Stimulated activated CD4-positive, alpha-beta T cell treated with anti-CD3 and anti-CD28 coated beads, Interleukin-1b, Interleukin-23, amount 100 ng/mL, for 24 hours (primary cell): ENCODE data around the gene RTN1.

ENCODE experiments used
- DNase-seq, 4 experiments: peaks; one replicate each; pipeline ENCODE4 v3.0.0-alpha.2; 2020; ENCODE audit warnings: low read depth in 4 of 4, low spot score in 1 of 4

Gene RTN1

DNA sequence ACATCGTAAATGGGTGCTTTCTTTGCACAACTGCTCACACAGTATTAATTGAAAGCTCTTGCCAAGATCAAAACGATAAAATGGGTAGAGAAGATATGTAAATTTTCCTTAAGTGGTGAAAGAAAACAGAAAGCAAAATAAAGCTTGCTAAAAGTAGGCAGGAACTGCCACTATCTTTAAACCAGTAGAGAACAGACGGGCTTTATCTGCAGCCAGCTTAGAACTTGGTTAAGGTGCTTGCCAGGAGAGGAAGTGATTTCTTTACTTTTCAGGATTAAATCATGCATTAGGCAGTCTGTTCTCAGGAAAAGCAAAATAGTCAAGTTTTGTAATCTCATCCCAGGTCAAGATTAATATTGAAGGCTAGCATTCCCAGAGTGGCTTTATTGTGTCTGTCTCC, 237.1 kb downstream of the RTN1 start:
- no peak for DNase-seq

DNA sequence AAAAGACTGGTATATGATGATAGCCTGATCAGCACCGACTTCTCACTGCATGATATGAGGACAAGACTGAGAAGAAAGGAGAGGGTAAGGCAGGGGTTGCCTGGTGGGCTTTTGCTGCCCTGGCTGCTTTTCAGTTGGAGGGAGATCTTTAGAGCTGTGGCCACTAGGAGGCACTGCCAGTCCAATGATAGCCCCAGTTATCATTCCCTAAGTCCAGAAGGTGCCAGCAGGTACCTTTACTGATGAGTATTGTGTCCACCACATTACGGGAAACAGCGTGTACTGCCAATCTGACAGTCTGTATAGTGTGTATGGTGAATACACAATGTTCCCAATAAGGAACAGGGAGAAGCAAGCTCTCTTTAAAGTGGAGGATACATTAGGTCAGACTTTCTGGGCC, 238.2 kb downstream of the RTN1 start:
- DNase-seq: peak in 1 of 4 experiments; percentile 7

DNA sequence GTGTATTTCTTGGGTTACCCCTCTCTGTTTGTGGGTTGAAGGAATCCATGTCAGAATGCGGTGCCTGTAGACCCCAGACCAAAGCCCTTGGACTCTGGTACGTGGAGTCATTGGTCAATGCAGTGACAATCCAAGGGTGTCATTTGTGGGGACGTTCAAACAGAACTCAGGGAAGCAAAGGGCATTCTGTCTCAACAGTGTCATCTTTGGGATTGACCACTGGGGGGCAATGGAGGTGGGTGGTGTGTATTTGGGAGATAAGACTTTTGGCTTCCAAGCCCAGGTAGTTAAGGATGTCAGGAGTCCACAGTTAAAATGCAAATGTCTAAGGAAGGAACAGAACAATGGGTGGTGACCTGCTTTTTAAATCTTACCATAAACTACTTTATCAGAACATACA, 239.3 kb downstream of the RTN1 start:
- no peak for DNase-seq

- no peak for DNase-seq
Observed at GRCh38 chr14:59630288-59630963, 240.2 kb downstream of the RTN1 start.

DNA sequence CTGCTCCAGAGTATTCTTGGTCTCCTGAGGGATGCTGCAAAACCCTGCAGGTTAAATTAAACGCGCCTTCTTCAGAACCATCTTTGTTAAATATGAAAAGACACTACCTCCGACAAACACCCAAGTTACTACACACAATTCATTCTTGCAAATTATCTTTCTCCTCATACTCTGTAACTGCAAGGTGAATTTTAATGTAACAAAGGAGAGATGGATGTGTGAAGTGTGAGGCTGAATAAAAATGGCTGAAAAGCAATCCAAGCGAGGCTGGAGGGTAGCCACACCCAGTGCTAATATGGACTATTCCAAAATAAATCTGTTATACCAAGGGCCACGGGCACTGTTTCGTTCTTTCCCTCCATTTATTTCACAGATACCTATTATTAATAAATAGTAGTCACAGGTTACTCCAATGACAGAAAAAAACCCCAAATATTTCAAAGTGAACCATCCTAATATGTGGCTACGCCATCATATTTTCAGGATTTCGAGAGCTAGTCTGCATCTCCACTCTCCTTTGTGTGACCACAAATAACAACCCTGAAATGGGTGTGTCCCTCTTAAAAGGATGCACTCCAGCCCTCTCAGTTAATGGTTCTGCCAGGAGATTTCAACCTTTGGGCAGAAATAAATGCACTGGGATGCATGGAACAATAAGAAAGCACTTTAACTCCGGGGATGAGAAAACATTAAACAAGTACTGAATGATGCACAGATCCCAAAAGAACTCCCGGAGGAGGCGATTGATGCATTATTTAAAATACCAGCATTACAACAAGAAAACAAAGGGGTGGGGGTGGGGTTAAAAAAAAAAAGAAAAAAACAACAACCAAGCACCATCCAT, 240.9 kb downstream of the RTN1 start:
- no peak for DNase-seq

DNA sequence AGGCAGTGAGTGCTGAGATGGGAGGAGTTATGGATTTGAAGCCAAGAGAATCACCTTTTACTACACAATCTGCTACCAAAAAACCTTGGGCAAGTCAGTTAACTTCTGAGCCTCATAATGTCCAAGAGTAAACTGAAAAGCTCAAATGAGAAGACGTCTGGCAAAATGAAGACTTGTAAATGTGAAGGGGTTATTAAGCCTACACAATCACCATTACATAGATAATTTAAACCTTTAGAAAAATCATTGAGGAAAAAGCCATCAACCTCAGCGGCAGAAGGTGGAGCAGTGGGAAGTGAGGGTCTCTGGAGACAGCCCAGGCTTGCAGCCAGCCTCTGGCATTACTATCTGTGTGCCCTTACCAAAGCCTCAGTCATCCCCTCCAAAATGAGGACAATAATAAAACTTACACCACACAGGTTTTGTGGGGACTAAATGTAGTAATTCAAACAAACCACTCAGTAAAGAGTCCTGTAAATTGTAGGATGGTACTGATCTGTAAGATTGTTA, 243.5 kb downstream of the RTN1 start:
- no peak for DNase-seq

DNA sequence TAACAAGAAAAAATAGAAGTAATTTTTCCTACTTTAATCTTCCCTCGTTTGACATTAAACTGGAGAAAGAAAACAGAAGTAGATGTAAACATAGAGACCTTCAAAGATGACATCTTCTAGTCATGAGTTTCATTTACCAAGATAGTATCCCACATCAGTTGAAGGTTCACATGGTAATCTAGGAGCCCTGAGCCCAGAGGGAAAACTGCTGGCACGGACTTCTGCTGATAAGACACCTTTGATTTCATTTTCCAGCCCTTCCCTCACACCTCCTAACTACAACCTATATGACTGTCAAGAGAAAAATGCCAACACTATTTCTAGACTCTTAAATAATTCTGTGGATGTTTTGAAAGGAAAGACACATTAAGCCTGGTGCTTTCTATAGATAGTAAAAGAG, 247.9 kb downstream of the RTN1 start:
- DNase-seq: no peak

GRCh38 chr14:59619061-59619460, 251.5 kb downstream of the RTN1 start:
- no peak for DNase-seq

GRCh38 chr14:59601056-59601455, 269.5 kb downstream of the RTN1 start:
- DNase-seq: no peak

DNA sequence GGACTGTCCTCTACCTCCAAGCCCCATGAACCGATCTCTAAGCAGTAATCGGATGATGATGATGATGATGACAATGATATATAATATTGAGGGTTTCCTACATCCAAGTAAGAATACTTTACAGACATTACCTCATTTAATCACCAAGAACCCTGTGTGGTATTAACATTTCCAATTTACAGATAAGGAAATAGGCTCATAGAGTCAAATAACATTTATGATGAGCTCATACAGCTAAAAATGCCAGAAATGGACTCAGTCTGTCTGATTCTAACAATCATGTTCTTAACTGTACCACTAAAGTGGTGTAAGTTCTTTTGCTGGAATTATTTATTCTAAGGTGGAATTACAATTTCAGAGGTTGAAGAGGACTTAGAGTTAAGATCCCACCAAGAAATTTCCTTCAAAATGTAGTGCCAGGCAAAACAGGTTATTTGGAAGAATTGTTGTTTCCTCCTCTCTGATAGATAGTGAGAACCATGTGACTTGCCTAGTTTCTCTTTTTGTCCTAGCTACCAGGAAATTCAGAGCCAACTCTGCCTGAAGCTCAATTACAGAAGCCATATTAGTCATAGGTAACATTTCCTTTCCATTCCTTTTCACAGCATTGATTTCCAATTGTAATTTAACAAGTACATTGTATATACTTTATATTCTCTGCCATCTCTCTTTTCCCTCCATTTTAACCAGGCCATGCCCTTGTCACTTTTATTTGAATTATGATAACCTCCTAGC, 270.2 kb downstream of the RTN1 start:
- no peak for DNase-seq

DNA sequence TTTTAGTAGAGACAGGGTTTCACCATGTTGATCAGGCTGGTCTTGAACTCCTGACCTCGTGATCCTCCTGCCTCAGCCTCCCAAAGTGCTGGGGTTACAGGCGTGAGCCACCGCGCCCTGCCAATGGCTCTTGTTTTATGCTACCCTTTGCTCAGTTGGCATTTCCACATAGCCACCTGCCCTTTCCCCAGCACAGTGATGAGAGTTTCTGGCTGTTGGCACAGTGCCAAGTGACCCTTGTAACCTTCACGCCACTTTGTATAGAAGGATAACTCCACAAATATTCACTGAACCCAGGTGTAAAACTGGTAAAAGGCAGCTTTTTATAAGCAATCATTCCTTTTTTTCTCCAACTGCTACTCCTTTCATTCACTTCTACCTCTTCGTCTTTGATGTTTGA, 275.5 kb downstream of the RTN1 start:
- DNase-seq: no peak

DNA sequence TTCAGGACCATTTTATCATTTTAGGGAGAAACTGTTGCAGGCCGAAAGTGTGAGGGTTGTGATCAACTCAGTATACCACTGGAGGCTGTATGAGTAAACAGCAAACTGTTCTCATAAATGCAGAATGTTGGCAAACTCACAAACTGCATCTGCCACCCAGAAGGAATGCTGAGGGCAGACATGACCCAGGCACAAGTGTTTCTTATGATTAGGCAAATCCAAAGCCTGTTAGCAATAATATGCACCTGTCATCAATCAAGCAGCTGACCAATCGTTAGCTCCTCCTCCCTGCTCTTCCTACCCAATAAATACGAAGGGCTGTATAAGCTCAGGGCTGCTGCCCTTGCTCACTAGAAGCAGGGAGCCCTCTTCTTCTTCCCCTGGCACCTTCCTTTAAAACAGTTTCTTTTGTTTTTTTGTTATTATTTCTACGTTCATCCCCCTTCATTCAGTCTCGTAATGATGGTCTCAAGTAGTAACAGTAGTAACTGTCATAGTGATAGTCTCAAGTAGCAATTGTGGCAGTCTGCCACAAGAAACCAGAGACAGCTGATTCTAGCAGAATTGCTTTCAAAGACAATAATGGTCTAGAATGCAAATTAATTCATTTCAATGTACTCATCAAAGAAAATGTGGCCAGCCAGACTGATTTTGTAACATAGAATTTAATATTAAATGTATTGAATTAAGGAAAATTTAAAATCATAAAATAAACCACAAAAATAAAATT, 278.8 kb downstream of the RTN1 start:
- DNase-seq: no peak

GRCh38 chr14:59588101-59588500, 282.5 kb downstream of the RTN1 start:
- DNase-seq: no peak

DNA sequence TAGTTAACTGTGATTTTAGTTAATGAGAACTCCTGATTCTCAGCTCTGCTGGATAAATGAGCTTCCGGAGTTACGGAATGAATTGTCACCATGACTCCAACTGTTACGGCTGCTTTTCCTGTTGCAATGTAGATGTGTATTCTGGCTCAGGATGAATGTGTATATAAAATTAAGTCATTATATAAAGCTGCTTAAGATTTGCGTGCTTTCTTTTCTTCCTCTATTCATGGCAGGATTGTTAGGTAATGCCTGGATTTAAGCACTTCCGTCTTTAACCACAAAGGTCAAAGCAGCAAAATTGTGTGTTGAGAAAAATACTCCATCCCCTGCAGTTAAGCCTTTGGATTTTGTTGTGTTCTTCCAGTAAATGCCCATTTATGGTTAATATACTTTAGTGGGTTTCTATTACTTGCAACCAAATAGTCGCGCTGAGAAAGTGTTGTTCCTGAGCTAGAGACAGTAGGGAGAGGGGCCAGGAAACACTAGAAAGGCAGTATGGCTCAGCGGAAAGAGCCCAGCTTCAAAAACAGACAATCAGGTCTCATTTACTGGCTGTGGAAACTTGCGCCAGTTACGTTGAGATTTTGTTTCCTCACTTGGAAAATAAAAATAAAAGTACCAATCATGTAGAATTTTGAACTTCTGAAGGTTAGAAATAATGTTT, 284.6 kb downstream of the RTN1 start:
- no peak for DNase-seq

DNA sequence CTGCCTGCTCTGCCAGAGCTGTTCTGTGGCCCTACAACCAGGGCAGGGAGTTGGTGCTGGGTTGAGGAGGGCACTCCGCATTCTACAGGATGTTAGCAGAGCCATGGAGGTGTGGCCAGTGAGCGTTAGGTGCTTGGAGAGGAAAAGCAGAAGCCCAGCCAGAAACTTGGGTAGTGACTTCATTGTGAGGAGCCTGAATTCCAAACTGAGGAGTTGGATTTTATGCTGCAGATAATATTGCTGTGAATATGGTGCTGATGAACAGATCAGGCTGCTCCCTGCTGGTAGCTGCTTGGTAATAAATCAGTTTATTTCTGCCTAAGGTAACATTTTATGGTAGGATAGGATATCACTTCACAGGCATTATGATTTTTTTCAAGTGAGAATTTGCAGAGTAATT, 286.8 kb downstream of the RTN1 start:
- DNase-seq: no peak

- no peak for DNase-seq
Observed at GRCh38 chr14:59582845-59583509, 287.6 kb downstream of the RTN1 start.

DNA sequence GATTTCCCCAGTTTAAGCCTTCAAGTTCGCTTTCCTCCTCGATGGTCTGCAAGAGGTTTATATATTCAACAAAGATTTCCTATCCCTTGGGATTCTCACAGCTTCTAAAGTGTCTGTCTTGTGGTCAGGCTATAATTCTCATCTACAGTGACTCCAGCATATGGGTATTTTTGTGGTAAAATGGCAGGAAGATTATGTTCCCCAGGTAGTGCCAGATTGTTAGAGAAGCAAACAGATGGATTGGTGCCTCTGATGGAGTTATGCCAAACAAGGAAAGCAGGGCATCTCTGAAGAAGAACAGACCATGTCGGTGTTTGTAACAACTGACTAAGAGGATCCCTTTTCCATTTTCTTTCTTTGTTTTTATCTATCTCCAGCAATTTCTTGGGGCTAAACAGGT, 288.4 kb downstream of the RTN1 start:
- DNase-seq: no peak

- no peak for DNase-seq
Observed at GRCh38 chr14:59580911-59581310, 289.7 kb downstream of the RTN1 start.

GRCh38 chr14:59576332-59577294, 294.0 kb downstream of the RTN1 start, which contains the start of gene CCDC175:
CCDC175 (minus strand) TSS chr14:59576812; CDS start chr14:59576775, 37 bp downstream.
- DNase-seq: peak; percentile 66 to 81 (median 73)
